OCI-LY1 (cell line): ENCODE measurements around the gene ZBTB7C.

ENCODE experiments used
- H2AFZ ChIP-seq: fragments of 200-600 bp; sonication (generic), shearing (Covaris generic); 2 replicates; pipeline ENCODE4 v1.6.0; 2014; ENCODE audit warnings: antibody characterized with exemption, mild to moderate bottlenecking, low read length
- H3F3A ChIP-seq: fragments of 200-600 bp; sonication (generic), shearing (Covaris generic); 2 replicates; pipeline ENCODE4 v1.6.0; 2014; ENCODE audit warnings: mild to moderate bottlenecking, antibody characterized with exemption, low read length, moderate library complexity; ENCODE audit not compliant: insufficient read depth
- H3K27ac ChIP-seq: fragments of 200-600 bp; sonication (generic); 2 replicates; pipeline ENCODE4 v1.5.1; 2014; ENCODE audit warnings: low read length, mixed run types, mild to moderate bottlenecking, low read depth; ENCODE audit not compliant: poor library complexity, severe bottlenecking
- H3K27me3 ChIP-seq: fragments of 200-600 bp; sonication (generic); 2 replicates; pipeline ENCODE4 v1.6.0; 2014; ENCODE audit warnings: antibody characterized with exemption, mild to moderate bottlenecking, low read length, moderate library complexity; ENCODE audit not compliant: insufficient read depth
- H3K36me3 ChIP-seq: fragments of 200-600 bp; sonication (generic); 2 replicates; pipeline ENCODE4 v1.6.1; 2014; ENCODE audit warnings: mild to moderate bottlenecking, antibody characterized with exemption, low read length, moderate library complexity, mixed read lengths; ENCODE audit not compliant: insufficient read depth
- H3K4me1 ChIP-seq: fragments of 200-600 bp; sonication (generic); 2 replicates; pipeline ENCODE4 v1.5.1; 2014; ENCODE audit warnings: mild to moderate bottlenecking, low read length, moderate library complexity; ENCODE audit not compliant: insufficient read depth, severe bottlenecking
- H3K4me2 ChIP-seq: fragments of 200-600 bp; sonication (generic), shearing (Covaris generic); 2 replicates; pipeline ENCODE4 v1.6.1; 2014; ENCODE audit warnings: low read length
- H3K4me3 ChIP-seq: fragments of 200-600 bp; sonication (generic); 2 replicates; pipeline ENCODE4 v1.5.1; 2014; ENCODE audit warnings: low read length, low read depth, mild to moderate bottlenecking, mixed read lengths; ENCODE audit not compliant: poor library complexity, severe bottlenecking
- H3K79me2 ChIP-seq: fragments of 200-600 bp; shearing (Covaris generic); 2 replicates; pipeline ENCODE4 v1.6.1; 2016; ENCODE audit warnings: mixed run types, low read length, mixed read lengths; ENCODE audit not compliant: insufficient read depth
- H3K9ac ChIP-seq: fragments of 200-600 bp; sonication (generic), shearing (Covaris generic); 2 replicates; pipeline ENCODE4 v1.6.1; 2014; ENCODE audit warnings: mild to moderate bottlenecking, low read length, mixed read lengths
- H3K9me2 ChIP-seq: fragments of 200-600 bp; sonication (generic), shearing (Covaris generic); 2 replicates; pipeline ENCODE4 v1.6.1; 2014; ENCODE audit warnings: low read depth, mild to moderate bottlenecking, low read length, mixed read lengths
- H3K9me3 ChIP-seq: fragments of 200-600 bp; shearing (Covaris generic); 2 replicates; pipeline ENCODE4 v1.6.1; 2014; ENCODE audit warnings: low read length, mixed read lengths
- H4K20me1 ChIP-seq: fragments of 200-600 bp; sonication (generic), shearing (Covaris generic); 2 replicates; pipeline ENCODE4 v1.6.0; 2016; ENCODE audit warnings: mild to moderate bottlenecking, low read length; ENCODE audit not compliant: insufficient read depth
- CTCF ChIP-seq: fragments of 200-600 bp; sonication (generic), shearing (Covaris generic); IDR thresholded peaks from 2 replicates; pipeline ENCODE4 v1.5.1; 2017; ENCODE audit warnings: mild to moderate bottlenecking, antibody characterized with exemption, low read length, moderate library complexity, mixed read lengths
- EZH2 ChIP-seq: fragments of 200-600 bp; sonication (generic), shearing (Covaris generic); IDR thresholded peaks from 2 replicates; pipeline ENCODE4 v1.8.0; 2017; ENCODE audit warnings: borderline replicate concordance, mixed run types, mild to moderate bottlenecking, antibody characterized with exemption, low read length, moderate library complexity, mixed read lengths

ZBTB7C gene

DNA sequence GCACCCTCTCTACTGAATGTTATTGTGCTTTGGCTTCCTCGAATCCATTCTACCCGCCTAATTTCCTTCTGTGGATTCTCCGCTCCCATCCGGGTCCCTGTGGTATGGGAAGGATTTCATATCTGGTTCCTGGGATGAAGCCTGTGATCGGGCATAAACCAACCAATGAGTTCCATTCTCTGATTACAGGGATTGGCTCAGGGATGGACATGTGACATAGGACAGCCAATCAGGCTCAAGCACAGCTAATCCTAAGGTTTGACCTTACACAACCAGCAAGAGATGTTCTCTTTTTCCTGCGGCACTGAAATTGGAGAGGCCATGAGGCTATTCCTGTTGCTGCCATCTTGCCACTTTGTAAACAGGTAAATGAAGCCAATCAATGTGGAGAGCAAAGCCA, 310.6 kb downstream of the ZBTB7C start:
- Histone ChIP-seq H3K4me1 (no peaks in the 10 kb centered on the region), H3K27me3 (no peaks in the 10 kb centered on the region), H3F3A (no peaks in the 10 kb centered on the region), H3K9ac (no peak overlapping the region), H2AFZ (no peak overlapping the region), H3K9me2 (no peaks in the 10 kb centered on the region), H3K36me3 (no peaks in the 10 kb centered on the region), H3K4me2 (no peak overlapping the region), H3K9me3 (no peaks in the 10 kb centered on the region), H3K4me3 (no peak overlapping the region), H4K20me1 (no peaks in the 10 kb centered on the region), H3K27ac (no peak overlapping the region), H3K79me2 (no peaks in the 10 kb centered on the region)
- TF ChIP-seq EZH2 (no peak), CTCF (no peak)

DNA sequence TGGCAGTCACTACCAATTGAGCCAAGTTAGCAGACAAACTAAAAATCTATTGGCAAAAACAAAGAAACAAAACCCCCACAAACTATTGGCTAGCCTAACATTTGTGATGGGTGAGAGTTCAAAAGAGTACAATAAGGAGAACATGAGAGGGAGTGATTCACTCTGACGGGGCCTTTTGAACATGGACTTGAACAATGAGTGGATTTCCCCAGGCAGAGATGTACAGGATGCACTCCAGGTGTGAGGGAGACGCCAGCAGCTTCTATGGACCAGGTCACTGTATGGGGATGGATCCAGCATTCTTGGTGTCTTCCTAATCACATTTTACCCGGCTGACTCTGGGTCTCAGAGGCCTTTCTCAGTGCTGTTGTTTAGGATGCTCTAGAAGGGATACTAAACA, 311.2 kb downstream of the ZBTB7C start:
- no peaks in the 10 kb centered on the region for H3F3A ChIP-seq

DNA sequence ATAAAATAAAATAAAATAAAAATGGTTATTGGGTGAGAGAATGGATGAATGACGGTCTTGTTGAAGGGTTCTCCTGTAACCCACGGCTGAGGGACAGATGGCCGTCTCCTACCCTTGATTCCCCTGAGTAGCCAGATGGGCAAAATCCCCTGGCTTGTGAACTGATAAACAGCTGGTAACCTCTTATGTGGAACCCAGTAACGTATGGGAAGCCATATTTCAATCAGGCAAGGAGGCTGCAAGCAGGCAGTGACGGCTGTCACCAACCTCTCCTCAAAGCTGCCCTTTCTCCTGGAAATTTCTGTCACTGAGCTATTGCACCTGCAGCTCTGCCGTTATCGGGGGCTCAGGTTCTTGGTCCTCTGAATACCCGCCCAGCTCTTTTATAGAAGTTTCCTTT, 313.5 kb downstream of the ZBTB7C start:
- Histone ChIP-seq H3K36me3 (no peaks in the 10 kb centered on the region), H3K9me2 (no peaks in the 10 kb centered on the region), H3K4me1 (no peaks in the 10 kb centered on the region), H4K20me1 (no peaks in the 10 kb centered on the region), H2AFZ (no peak overlapping the region), H3K4me3 (no peak overlapping the region), H3K9me3 (no peaks in the 10 kb centered on the region), H3F3A (no peaks in the 10 kb centered on the region), H3K27me3 (no peaks in the 10 kb centered on the region), H3K27ac (no peak overlapping the region), H3K4me2 (no peak overlapping the region), H3K79me2 (no peaks in the 10 kb centered on the region), H3K9ac (no peak overlapping the region)
- no peak for TF ChIP-seq CTCF
- no peak for TF ChIP-seq EZH2

More for the DNA sequence above, 311.2 kb downstream of the ZBTB7C start:
- Histone ChIP-seq H4K20me1 (no peaks in the 10 kb centered on the region), H3K36me3 (no peaks in the 10 kb centered on the region), H3K9me3 (no peaks in the 10 kb centered on the region), H3K9ac (no peak overlapping the region), H3K4me1 (no peaks in the 10 kb centered on the region), H3K27me3 (no peaks in the 10 kb centered on the region), H3K4me2 (no peak overlapping the region), H3K27ac (no peak overlapping the region), H3K79me2 (no peaks in the 10 kb centered on the region), H3K9me2 (no peaks in the 10 kb centered on the region), H3K4me3 (no peak overlapping the region), H2AFZ (no peak overlapping the region)
- TF ChIP-seq CTCF: no peak
- TF ChIP-seq EZH2: no peak
